OCI-LY1 (cell line): ENCODE results near the gene KRTAP20-1.

Experiments
- H2AFZ ChIP-seq: fragments of 200-600 bp; sonication (generic), shearing (Covaris generic); 2 replicates; pipeline ENCODE4 v1.6.0; 2014; ENCODE audit warnings: antibody characterized with exemption, mild to moderate bottlenecking, low read length
- H3F3A ChIP-seq: fragments of 200-600 bp; sonication (generic), shearing (Covaris generic); 2 replicates; pipeline ENCODE4 v1.6.0; 2014; ENCODE audit warnings: mild to moderate bottlenecking, antibody characterized with exemption, low read length, moderate library complexity; ENCODE audit not compliant: insufficient read depth
- H3K27ac ChIP-seq: fragments of 200-600 bp; sonication (generic); 2 replicates; pipeline ENCODE4 v1.5.1; 2014; ENCODE audit warnings: low read length, mixed run types, mild to moderate bottlenecking, low read depth; ENCODE audit not compliant: poor library complexity, severe bottlenecking
- H3K27me3 ChIP-seq: fragments of 200-600 bp; sonication (generic); 2 replicates; pipeline ENCODE4 v1.6.0; 2014; ENCODE audit warnings: antibody characterized with exemption, mild to moderate bottlenecking, low read length, moderate library complexity; ENCODE audit not compliant: insufficient read depth
- H3K36me3 ChIP-seq: fragments of 200-600 bp; sonication (generic); 2 replicates; pipeline ENCODE4 v1.6.1; 2014; ENCODE audit warnings: mild to moderate bottlenecking, antibody characterized with exemption, low read length, moderate library complexity, mixed read lengths; ENCODE audit not compliant: insufficient read depth
- H3K4me1 ChIP-seq: fragments of 200-600 bp; sonication (generic); 2 replicates; pipeline ENCODE4 v1.5.1; 2014; ENCODE audit warnings: mild to moderate bottlenecking, low read length, moderate library complexity; ENCODE audit not compliant: insufficient read depth, severe bottlenecking
- H3K4me2 ChIP-seq: fragments of 200-600 bp; sonication (generic), shearing (Covaris generic); 2 replicates; pipeline ENCODE4 v1.6.1; 2014; ENCODE audit warnings: low read length
- H3K4me3 ChIP-seq: fragments of 200-600 bp; sonication (generic); 2 replicates; pipeline ENCODE4 v1.5.1; 2014; ENCODE audit warnings: low read length, low read depth, mild to moderate bottlenecking, mixed read lengths; ENCODE audit not compliant: poor library complexity, severe bottlenecking
- H3K79me2 ChIP-seq: fragments of 200-600 bp; shearing (Covaris generic); 2 replicates; pipeline ENCODE4 v1.6.1; 2016; ENCODE audit warnings: mixed run types, low read length, mixed read lengths; ENCODE audit not compliant: insufficient read depth
- H3K9ac ChIP-seq: fragments of 200-600 bp; sonication (generic), shearing (Covaris generic); 2 replicates; pipeline ENCODE4 v1.6.1; 2014; ENCODE audit warnings: mild to moderate bottlenecking, low read length, mixed read lengths
- H3K9me2 ChIP-seq: fragments of 200-600 bp; sonication (generic), shearing (Covaris generic); 2 replicates; pipeline ENCODE4 v1.6.1; 2014; ENCODE audit warnings: low read depth, mild to moderate bottlenecking, low read length, mixed read lengths
- H3K9me3 ChIP-seq: fragments of 200-600 bp; shearing (Covaris generic); 2 replicates; pipeline ENCODE4 v1.6.1; 2014; ENCODE audit warnings: low read length, mixed read lengths
- H4K20me1 ChIP-seq: fragments of 200-600 bp; sonication (generic), shearing (Covaris generic); 2 replicates; pipeline ENCODE4 v1.6.0; 2016; ENCODE audit warnings: mild to moderate bottlenecking, low read length; ENCODE audit not compliant: insufficient read depth
- EZH2 ChIP-seq: fragments of 200-600 bp; sonication (generic), shearing (Covaris generic); IDR thresholded peaks from 2 replicates; pipeline ENCODE4 v1.8.0; 2017; ENCODE audit warnings: borderline replicate concordance, mixed run types, mild to moderate bottlenecking, antibody characterized with exemption, low read length, moderate library complexity, mixed read lengths
- TF ChIP-seq, protein P1 (sequence below): fragments of 200-600 bp; sonication (generic), shearing (Covaris generic); IDR thresholded peaks from 2 replicates; pipeline ENCODE4 v1.5.1; 2017; ENCODE audit warnings: mild to moderate bottlenecking, antibody characterized with exemption, low read length, moderate library complexity, mixed read lengths

Gene KRTAP20-1

DNA sequence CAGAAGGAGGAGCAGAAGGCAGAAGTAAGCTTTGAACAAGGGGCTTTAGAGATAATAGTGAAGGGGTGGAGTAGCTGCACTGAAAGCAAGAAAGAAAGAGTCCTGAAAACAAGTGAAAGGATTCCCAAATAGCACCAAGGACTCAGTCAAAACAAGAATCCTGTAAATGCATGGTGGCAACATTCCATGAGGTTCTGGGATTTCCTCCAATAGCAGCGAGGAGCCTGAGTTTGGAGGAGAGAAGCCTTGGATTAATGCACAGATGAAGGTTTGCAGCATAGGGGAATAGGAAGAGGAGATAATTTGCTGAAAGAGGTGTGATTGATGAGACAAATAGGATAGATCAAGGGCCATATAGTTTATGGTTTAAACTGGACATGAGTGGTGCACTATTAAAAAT lies 36.9 kb upstream of the KRTAP20-1 start:
- Histone ChIP-seq H3K36me3 (no peaks in the 10 kb centered on the region), H3K4me3 (no peak overlapping the region), H3K4me2 (no peak overlapping the region), H2AFZ (no peak overlapping the region), H3K79me2 (no peaks in the 10 kb centered on the region), H3K9me3 (no peaks in the 10 kb centered on the region), H3K4me1 (no peaks in the 10 kb centered on the region), H3F3A (no peaks in the 10 kb centered on the region), H3K9me2 (no peaks in the 10 kb centered on the region), H4K20me1 (no peaks in the 10 kb centered on the region), H3K27me3 (no peaks in the 10 kb centered on the region), H3K9ac (no peak overlapping the region), H3K27ac (no peak overlapping the region)
- TF ChIP-seq, protein P1, sequence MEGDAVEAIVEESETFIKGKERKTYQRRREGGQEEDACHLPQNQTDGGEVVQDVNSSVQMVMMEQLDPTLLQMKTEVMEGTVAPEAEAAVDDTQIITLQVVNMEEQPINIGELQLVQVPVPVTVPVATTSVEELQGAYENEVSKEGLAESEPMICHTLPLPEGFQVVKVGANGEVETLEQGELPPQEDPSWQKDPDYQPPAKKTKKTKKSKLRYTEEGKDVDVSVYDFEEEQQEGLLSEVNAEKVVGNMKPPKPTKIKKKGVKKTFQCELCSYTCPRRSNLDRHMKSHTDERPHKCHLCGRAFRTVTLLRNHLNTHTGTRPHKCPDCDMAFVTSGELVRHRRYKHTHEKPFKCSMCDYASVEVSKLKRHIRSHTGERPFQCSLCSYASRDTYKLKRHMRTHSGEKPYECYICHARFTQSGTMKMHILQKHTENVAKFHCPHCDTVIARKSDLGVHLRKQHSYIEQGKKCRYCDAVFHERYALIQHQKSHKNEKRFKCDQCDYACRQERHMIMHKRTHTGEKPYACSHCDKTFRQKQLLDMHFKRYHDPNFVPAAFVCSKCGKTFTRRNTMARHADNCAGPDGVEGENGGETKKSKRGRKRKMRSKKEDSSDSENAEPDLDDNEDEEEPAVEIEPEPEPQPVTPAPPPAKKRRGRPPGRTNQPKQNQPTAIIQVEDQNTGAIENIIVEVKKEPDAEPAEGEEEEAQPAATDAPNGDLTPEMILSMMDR: no peak
- TF ChIP-seq EZH2: no peak

DNA sequence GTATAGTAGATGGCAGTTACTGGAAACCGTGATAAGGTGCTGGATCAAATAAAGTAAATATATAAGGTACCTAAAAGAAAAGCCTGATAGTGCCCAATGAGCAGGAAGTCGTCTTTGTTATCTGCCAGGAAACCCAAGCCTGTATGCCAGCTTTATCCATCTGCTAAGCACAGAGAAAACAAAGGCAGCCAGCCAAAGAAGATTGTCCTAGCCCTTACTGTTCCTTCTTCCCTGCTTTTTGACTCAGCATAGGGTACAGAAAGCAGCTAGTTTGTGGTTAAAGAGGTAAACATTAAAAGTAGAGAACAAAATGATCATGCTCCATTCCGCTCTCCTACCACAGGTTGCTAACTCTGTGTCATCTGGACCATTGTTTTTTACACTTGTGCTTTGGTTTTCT lies 36.1 kb upstream of the KRTAP20-1 start:
- no peaks in the 10 kb centered on the region for H3K27me3 ChIP-seq
- H3K4me2 ChIP-seq: no peak overlapping the region
- no peaks in the 10 kb centered on the region for H3F3A ChIP-seq
- H3K9ac ChIP-seq: no peak overlapping the region
- no peaks in the 10 kb centered on the region for H3K9me3 ChIP-seq
- H4K20me1 ChIP-seq: no peaks in the 10 kb centered on the region
- no peaks in the 10 kb centered on the region for H3K4me1 ChIP-seq
- H3K4me3 ChIP-seq: no peak overlapping the region
- H3K27ac ChIP-seq: no peak overlapping the region
- H3K36me3 ChIP-seq: no peaks in the 10 kb centered on the region
- TF ChIP-seq, protein P1: no peak
- TF ChIP-seq EZH2: no peak
- no peak overlapping the region for H2AFZ ChIP-seq
- H3K9me2 ChIP-seq: no peaks in the 10 kb centered on the region
- H3K79me2 ChIP-seq: no peaks in the 10 kb centered on the region

DNA sequence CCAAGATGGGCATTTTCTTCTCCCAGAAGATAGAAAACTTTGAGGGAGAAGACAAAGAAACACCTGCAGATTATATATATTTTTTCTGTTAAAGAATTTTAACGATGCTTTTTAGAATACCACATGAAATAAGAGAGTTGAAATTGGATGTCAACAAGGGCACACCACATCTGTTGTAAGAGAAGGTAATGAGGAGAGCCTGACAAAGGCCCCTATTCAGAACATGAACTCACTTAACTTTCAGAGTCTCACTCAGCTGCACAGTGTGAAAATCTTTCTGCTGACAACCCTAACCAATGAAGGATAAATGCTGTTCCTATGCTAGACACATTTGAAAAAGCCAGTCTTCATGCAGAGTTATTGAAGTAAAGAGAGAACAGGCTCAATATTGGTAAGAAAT lies 33.4 kb upstream of the KRTAP20-1 start:
- no peak overlapping the region for H2AFZ ChIP-seq
- H3K4me2 ChIP-seq: no peak overlapping the region
- no peaks in the 10 kb centered on the region for H3K36me3 ChIP-seq
- H4K20me1 ChIP-seq: no peaks in the 10 kb centered on the region
- no peak overlapping the region for H3K27ac ChIP-seq
- no peaks in the 10 kb centered on the region for H3K4me1 ChIP-seq
- no peaks in the 10 kb centered on the region for H3F3A ChIP-seq
- H3K4me3 ChIP-seq: no peak overlapping the region
- H3K79me2 ChIP-seq: no peaks in the 10 kb centered on the region
- no peaks in the 10 kb centered on the region for H3K9me3 ChIP-seq
- H3K9ac ChIP-seq: no peak overlapping the region
- TF ChIP-seq, protein P1: no peak
- TF ChIP-seq EZH2: no peak
- no peaks in the 10 kb centered on the region for H3K27me3 ChIP-seq
- H3K9me2 ChIP-seq: no peaks in the 10 kb centered on the region
